ENCODE measurements around the gene EDEM1.
"Not testable (repeated sequence)": the region's sequence is repeated elsewhere in the genome, so short reads cannot be mapped to it uniquely, and the experiment has no call there.

DNA sequence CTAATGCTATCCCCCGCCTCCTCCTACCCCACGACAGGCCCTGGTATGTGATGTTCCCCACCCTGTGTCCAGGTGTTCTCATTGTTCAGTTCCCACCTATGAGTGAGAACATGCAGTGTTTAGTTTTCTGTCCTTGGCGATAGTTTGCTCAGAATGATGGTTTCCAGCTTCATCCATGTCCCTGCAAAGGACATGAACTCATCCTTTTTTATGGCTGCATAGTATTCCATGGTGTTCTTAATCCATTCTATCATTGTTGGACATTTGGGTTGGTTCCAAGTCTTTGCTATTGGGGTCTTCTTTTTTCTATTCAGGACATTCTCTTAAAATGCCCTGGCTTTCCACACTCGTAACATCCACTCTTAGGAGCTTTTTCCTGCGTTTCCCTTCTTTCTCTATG is 40.4 kb upstream of the EDEM1 start:
- TF ChIP-seq, protein P1, sequence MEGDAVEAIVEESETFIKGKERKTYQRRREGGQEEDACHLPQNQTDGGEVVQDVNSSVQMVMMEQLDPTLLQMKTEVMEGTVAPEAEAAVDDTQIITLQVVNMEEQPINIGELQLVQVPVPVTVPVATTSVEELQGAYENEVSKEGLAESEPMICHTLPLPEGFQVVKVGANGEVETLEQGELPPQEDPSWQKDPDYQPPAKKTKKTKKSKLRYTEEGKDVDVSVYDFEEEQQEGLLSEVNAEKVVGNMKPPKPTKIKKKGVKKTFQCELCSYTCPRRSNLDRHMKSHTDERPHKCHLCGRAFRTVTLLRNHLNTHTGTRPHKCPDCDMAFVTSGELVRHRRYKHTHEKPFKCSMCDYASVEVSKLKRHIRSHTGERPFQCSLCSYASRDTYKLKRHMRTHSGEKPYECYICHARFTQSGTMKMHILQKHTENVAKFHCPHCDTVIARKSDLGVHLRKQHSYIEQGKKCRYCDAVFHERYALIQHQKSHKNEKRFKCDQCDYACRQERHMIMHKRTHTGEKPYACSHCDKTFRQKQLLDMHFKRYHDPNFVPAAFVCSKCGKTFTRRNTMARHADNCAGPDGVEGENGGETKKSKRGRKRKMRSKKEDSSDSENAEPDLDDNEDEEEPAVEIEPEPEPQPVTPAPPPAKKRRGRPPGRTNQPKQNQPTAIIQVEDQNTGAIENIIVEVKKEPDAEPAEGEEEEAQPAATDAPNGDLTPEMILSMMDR (IDR thresholded peaks at IDR 0.05; ENCODE audit: insufficient read depth, low read length, poor library complexity, severe bottlenecking) = not testable (repeated sequence)
- not testable (repeated sequence) for TF ChIP-seq EZH2phosphoT487 (conservative IDR thresholded peaks at IDR 0.05; ENCODE audit: low read length)
